COLO668 (cell line): ENCODE data around the gene ZNF516.
A peak's percentile ranks its signal among the peaks of the same experiment; 100 is the strongest.
"Not testable (repeated sequence)": the region's sequence is repeated elsewhere in the genome, so short reads cannot be mapped to it uniquely, and the experiment has no call there.

ENCODE experiments used
- DNase-seq: peaks from one replicate; lab custom pipeline; 2025; ENCODE audit not compliant: unreplicated experiment; lab: John Stamatoyannopoulos, UW

The ZNF516 gene

GRCh38 chr18:76490670-76491472, 4.2 kb downstream of the ZNF516 start:
- DNase-seq = peak; percentile 52

- DNase-seq = no peak
Observed at GRCh38 chr18:76490033-76490432, 5.0 kb downstream of the ZNF516 start.

- no peak for DNase-seq
Observed at GRCh38 chr18:76489081-76489480, 6.0 kb downstream of the ZNF516 start.

GRCh38 chr18:76488190-76488589, 6.9 kb downstream of the ZNF516 start:
- no peak for DNase-seq

- DNase-seq = no peak
Observed at GRCh38 chr18:76487782-76488181, 7.3 kb downstream of the ZNF516 start.

- DNase-seq = no peak
Observed at GRCh38 chr18:76487070-76487469, 8.0 kb downstream of the ZNF516 start.

GRCh38 chr18:76486574-76486973, 8.5 kb downstream of the ZNF516 start:
- no peak for DNase-seq

- DNase-seq = no peak
Observed at GRCh38 chr18:76486038-76486437, 9.0 kb downstream of the ZNF516 start.

GRCh38 chr18:76484749-76485387, 10.2 kb downstream of the ZNF516 start:
- DNase-seq = no peak

- DNase-seq = no peak
Observed at GRCh38 chr18:76483780-76484179, 11.3 kb downstream of the ZNF516 start.

- no peak for DNase-seq
Observed at GRCh38 chr18:76482971-76483691, 11.9 kb downstream of the ZNF516 start.

- no peak for DNase-seq
Observed at GRCh38 chr18:76482267-76482666, 12.8 kb downstream of the ZNF516 start.

GRCh38 chr18:76480913-76481312, 14.1 kb downstream of the ZNF516 start:
- DNase-seq = no peak

GRCh38 chr18:76479351-76480238, 15.4 kb downstream of the ZNF516 start:
- no peak for DNase-seq

- no peak for DNase-seq
Observed at GRCh38 chr18:76476665-76477561, 18.1 kb downstream of the ZNF516 start.

- DNase-seq = no peak
Observed at GRCh38 chr18:76475450-76476194, 19.4 kb downstream of the ZNF516 start.

- DNase-seq = no peak
Observed at GRCh38 chr18:76474824-76475223, 20.2 kb downstream of the ZNF516 start.

GRCh38 chr18:76473521-76473920, 21.5 kb downstream of the ZNF516 start:
- not testable (repeated sequence) for DNase-seq

GRCh38 chr18:76472829-76473228, 22.2 kb downstream of the ZNF516 start:
- DNase-seq = no peak
